ENCODE results near the gene SYNGR2. TPM values are rescaled to one million over a fixed set of nuclear protein-coding genes. Genes with fewer than 3 reads are reported as not detected.

Gene SYNGR2
- polyA plus RNA-seq, 1 donor: 47.3 TPM

DNA sequence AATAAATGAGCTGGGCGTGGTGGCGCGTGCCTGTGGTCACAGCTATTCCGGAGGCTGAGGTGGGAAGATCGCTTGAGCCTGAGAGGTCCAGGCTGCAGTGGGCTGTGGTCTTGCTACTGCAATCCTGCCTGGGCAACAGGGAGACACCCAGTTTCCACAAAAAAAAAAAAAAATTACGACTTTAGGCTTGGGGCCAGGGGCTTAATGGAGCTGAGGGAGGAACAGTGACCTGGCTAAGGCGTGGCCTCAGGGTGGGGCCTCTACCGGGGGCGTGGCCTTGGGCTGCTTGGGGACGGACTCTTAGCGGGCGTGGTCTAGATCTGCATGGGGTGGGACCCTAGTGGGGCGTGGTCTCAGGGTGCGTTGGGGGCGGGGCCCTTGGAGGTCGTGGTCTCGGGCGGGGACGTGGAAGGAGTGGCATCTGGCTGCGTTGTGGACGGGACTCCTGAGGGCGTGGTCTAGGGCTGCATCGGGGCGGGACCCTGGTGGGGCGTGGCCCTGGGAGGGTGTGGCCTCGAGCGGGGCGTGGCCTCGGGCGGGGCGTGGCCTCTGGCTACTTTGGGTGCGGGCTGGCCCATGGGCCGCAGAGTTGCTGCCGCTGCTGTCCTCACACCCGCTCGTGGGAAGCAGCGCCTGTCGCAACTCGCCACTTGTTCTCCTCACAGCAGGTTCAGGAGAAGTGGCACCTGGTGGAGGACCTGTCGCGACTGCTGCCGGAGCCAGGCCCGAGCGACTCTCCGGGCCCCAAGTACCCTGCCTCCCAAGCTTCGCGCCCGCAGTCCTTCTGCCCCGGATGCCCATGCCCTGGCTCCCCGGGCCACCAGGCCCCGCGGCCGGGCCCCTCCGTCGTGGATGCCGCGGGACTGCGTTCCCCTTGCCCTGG, 28.0 kb upstream of the SYNGR2 start:
- DNase-seq: no peak

- no peak for DNase-seq
These were observed 26.8 kb upstream of the SYNGR2 start for GRCh38 chr17:78141437-78142118.

DNA sequence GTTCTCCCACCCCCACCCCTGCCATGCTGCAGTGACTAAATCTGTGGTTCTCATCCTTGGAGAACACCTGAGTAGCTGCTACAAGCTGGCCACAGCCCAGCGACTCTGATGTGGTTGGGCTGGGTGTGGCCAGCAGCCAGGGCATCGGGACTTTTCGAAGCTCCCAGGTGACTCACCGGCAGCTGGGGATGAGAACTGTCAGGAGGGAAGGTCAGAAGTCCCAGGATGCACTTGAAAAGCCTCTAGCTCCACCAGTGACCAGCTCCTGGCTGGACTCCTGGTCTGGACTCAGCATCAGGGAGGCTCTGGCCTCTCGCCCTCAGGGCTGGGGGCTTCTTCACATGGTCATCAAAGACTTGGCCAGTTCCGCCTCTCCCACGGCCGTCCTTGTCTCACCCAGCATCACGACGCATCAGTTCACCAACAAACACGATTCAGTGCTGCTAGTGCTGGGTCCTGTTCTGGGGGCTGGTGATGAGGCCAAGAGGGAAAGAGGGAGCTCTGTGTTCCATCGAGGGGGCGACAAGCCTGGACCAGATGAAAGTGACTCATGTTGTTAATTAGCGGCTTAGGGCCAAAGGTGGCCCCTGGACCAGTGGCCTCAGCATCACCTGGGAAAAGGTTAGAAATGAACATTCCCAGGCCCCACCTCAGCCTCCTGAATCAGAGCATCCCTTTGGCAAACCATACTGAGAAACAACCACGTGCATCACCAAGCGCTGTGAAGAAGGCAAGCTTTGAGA, 26.1 kb upstream of the SYNGR2 start:
- no peak for DNase-seq

DNA sequence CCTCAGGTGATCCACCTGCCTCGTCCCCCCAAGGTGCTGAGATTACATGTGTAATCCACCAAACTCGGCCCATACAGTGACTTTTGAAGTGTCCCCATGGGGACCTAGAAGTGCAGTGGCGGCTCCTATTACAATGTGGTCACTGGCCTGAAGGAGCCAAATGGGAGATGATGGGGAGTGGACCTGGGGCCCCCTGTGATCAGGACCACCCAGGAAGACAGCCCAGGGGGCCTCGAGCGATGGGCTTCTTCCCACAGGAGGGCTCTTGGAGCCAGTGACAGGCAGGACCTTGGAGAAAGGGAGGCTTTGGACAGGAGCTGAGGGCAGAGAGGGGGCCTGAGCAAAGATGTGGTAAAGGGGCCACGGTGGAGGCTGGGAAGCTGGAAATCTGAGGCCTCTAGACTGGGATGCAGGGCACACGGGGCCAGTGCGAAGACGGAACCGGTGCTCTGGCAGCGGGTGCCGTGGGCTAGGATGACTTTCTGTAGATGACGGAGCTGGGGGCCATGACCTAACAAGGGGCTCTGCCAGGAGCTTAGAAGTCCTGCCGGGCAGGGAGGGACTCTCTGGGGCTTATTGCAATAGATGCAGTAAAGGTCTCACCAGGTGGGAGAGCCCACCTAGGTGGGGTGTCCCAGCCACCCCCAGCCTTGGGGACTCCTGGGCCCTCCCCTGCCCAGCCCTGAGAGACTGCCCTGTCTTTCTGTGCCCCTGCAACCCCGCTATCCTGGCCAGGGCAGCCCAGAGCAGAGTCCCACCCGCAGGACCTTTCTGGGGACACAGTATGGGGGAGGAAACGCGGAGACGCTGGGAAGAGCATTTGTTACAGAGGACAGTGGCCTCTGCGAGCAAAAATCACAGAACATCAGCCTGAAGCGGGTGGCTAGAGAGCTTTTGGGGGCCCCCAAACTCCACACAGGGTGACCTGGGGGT, 24.9 kb upstream of the SYNGR2 start:
- no peak for DNase-seq

DNA sequence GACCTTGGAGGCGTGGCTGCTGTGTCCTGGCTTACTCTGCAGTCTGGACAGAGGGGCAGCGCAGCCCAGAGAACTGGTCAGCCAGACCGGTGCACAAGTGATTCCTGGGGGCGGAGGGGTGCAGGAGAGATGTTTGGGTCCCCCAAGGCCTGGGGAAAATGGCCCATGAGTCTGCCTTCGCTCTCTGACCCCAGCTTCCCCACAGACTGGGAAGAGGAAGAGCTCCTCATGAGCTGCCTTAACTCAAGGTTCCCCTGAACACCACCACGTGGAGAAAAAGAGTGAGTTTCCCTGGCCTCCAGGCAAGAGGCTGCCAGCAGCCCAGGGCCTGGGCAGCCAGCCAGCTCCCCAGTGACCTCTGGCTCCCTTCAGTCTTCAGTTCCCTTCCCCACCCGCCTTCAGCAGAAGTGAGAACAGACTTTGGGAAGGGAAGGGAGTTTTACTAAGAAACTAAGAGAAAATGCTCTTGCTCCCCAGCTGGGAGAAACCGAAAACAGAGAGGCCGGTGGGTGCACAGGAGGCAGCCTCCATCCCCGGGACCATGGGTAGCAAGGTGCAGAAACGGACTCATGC, 24.1 kb upstream of the SYNGR2 start:
- DNase-seq: peak; percentile 81

DNA sequence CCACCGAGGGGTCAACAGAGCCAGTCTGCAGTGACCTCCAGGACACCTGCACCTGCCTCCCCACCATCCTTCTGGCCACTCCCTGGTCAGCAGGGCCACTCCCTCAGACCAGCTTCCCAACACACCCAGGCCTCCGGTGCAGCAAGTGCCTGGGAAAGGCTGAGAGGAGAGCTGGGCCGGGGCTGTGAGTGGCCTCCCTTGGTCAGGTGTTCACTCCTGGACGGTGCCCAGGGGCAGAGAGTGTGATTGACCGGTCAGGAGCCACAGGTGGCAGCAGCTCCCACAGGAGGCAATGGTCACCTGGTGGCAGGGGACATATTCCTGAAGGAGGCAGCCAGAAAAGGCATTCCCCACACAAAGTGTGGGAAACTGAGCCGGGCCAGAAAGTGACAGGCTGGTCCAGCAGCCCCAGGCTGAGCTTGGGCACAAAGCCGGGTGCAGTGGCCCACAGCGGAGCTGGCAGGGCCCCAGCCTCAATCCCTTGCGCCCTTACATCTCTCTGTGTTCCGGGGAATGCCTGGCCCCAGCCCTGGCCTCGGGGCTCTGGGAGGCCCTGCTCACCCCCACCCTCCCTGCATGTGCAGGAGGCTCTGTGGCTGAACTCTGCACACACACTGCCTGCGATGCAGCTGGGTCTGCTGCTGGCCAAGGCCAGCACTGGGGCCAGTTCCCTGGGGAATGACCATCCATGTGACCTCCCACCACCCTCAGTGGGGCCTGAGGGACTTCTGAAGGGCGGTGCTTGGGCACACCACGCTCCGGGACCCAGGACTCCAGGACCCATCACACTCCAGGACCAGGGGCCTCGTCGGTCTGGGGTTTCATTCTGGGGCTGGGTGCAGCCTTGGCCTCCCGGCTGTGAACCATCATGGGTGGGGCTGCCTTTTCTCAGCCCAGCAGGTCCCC, 23.4 kb upstream of the SYNGR2 start:
- no peak for DNase-seq

GRCh38 chr17:78146471-78146869, 21.9 kb upstream of the SYNGR2 start:
- no peak for DNase-seq

DNA sequence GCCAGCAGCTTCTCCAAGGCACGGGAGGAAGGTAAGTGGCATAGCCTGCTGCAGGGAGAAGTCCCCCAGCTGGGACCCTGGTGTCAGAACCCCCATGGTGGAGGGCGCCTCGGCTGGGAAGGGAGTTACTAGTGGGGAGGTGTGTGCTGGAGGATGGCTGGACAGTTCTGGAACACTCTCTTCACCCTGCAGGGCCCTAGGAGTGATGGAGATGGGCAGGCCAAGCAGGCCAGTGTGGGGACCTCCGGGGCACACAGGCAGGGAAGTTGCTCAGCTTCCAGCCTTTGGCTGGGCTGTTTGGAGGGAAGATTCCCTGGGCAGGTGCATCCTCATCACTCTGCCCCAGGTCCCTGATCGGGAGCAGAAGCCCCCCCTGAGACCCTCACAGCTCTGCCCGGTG, 21.5 kb upstream of the SYNGR2 start:
- DNase-seq: no peak

- no peak for DNase-seq
These were observed 20.9 kb upstream of the SYNGR2 start for GRCh38 chr17:78147315-78147998.

- DNase-seq: no peak
These were observed 19.9 kb upstream of the SYNGR2 start for GRCh38 chr17:78148286-78149016.

DNA sequence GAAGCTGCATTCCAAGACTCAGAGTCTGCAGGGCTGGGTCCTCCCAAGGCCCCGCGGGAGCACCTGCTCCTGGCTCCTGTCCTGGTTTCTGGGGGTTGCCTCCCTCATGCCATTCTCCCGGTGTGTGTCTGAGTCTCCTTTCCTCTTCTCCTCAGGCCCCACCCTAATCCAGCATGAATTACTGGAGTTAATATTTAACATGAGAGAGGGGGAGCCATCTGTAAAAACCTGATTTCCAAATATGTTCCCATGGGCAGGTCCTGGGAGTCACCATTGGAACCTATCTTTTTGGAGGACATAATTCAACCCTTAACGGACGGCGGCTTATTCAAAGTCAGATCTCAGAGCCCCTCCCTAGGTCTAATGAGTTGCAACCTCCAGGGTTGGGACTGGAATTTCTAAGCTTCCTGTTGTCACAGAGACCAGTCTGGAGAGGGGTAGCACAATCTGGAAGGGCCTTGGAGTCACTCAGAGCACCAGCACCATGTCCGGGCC, 16.8 kb upstream of the SYNGR2 start:
- DNase-seq: no peak

- no peak for DNase-seq
These were observed 13.2 kb upstream of the SYNGR2 start for GRCh38 chr17:78154903-78155811.

GRCh38 chr17:78159575-78160158, 8.7 kb upstream of the SYNGR2 start:
- DNase-seq: no peak

DNA sequence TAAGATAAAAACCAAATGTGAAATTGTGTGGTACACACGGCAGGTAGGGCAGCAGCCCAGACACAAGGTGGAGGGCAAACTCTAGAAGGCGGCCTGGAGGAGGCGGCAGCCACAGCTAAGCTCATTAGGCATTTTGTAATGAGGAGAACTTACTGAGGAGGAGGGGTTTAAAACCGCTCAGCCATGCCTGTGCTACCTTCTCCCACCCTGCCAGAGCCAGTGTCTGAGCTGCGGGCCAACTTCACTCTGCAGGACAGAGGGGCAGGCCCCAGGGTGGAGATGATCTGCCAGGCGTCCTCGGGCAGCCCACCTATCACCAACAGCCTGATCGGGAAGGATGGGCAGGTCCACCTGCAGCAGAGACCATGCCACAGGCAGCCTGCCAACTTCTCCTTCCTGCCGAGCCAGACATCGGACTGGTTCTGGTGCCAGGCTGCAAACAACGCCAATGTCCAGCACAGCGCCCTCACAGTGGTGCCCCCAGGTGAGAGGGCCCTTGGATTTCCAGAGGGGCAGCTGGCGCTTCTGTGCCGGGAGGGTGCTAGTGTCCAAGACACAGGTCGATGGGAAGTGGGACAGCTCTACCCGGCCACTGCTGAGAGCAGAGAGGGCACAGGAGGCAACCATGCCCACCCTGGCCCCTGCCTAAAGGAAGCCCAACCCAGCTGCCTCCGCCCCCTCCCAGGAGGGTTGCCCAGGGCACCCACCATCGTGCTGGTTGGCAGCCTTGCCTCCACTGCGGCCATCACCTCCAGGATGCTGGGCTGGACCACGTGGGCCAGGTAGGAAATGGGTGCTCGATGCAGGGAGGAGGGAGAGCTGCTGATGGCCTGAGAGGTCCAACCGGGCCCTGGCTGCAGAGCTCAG, 4.3 kb upstream of the SYNGR2 start:
- no peak for DNase-seq

DNA sequence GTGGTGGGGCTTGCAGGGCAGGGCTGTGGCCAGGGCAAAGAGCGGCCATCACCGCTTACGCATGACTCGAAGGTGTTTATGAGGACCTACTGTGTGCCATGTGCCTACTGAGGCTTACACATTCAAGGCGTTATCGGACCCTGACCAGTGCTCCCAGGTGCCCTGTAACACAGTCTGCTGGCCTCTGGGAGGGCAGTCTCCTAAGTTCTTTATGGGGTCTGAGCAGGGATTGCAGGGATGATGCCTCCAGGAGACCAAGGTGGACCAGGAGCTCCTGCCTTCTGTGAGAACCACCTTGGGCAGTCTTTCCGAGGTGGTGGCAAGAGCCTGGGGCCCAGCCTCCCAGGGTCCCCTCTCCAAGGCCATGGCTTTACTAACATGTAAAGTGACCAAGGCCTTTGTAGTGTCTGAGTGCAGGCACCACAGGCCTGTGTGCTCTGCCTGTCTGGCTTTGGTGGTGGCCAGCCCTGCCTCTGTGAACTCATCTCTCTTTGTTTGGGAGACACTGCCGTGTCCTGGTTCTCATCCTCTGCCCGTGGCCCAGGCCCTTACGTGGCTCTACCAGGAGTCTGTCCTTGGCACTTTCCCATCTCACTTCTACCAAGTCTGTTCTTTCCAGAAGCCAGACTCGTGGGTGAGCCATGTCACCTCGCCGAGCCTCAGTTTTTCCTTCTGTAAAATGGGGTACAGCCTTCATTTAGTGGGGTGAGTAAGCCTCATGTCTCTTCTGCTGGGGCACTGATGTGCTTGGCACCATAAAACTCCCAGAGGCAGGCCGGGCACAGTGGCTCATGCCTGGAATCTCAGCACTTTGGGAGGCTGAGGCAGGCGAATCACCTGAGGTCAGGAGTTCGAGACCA, 3.4 kb upstream of the SYNGR2 start:
- DNase-seq: no peak

Data from left kidney (tissue), 2 donors.